ENCODE results near the gene CD82.

GRCh38 chr11:44596525-44597276 lies 31.2 kb downstream of the CD82 start:
- TF ChIP-seq REST (IDR thresholded peaks at IDR 0.05; ENCODE audit: insufficient read depth in 1 of 2, low read depth in 2 of 2, low read length in 1 of 2) (no peak), TCF7L2 (IDR thresholded peaks at IDR 0.05; ENCODE audit: low read depth, low read length) (no peak), POLR2AphosphoS5 (IDR thresholded peaks at IDR 0.05; ENCODE audit: low read depth, low read length) (no peak)
- TF ChIP-seq, protein P1, sequence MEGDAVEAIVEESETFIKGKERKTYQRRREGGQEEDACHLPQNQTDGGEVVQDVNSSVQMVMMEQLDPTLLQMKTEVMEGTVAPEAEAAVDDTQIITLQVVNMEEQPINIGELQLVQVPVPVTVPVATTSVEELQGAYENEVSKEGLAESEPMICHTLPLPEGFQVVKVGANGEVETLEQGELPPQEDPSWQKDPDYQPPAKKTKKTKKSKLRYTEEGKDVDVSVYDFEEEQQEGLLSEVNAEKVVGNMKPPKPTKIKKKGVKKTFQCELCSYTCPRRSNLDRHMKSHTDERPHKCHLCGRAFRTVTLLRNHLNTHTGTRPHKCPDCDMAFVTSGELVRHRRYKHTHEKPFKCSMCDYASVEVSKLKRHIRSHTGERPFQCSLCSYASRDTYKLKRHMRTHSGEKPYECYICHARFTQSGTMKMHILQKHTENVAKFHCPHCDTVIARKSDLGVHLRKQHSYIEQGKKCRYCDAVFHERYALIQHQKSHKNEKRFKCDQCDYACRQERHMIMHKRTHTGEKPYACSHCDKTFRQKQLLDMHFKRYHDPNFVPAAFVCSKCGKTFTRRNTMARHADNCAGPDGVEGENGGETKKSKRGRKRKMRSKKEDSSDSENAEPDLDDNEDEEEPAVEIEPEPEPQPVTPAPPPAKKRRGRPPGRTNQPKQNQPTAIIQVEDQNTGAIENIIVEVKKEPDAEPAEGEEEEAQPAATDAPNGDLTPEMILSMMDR (IDR thresholded peaks at IDR 0.05), result no peak
